Cerebellar cortex (tissue), 1 donor: Measurements from ENCODE around the gene AKAP11.
A peak's percentile ranks its signal among the peaks of the same experiment; 100 is the strongest.
"Not testable (repeated sequence)": the region's sequence is repeated elsewhere in the genome, so short reads cannot be mapped to it uniquely, and the experiment has no call there.

Experiments
- DNase-seq: peaks from one replicate; pipeline ENCODE4 v3.0.0-alpha.2; 2015; ENCODE audit warnings: low spot score

The AKAP11 gene

DNA sequence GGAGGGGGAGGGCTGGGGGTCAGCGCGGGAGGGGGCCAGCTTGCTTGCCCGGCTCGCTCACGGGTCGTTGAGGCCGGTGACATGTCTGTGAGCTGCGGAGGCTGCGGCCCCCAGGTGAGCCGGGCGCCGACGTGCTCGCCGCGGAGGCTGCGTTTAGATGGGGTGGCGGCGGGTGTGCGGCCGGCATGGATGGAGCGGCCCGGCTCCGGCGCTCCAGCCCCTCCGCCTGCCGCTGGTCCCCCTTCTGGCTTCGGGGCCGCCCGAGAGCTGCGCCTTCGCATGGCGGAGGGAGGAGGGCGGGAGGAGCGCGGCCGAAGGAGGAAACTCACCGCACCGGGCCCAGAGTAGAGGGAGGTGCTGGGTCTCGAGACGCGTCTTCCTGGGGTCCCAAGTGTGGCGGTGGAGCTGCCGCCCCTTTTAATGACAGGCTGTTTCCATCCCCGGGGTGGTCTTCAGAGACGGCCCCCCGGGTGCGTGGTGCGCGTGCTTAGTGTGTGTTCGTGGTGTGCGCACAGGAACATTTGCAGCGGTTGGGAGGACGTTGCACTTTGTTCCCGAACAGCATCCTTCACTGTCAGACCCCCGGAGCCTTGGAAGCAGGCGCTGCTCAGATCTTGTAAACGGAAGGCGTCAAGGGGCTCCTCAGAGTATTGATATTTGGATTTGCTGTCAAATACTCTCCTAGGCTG is at the start of gene AKAP11:
TSS of gene AKAP11 (plus strand) at position 38 of the 689 bp plus-strand sequence. CDS start 14,197 bp downstream, outside the sequence.
- DNase-seq: peak; percentile 41

- DNase-seq: no peak
These were observed 48.3 kb upstream of the AKAP11 start for GRCh38 chr13:42223681-42224080.

- DNase-seq: no peak
These were observed 46.9 kb upstream of the AKAP11 start for GRCh38 chr13:42225051-42225450.

DNA sequence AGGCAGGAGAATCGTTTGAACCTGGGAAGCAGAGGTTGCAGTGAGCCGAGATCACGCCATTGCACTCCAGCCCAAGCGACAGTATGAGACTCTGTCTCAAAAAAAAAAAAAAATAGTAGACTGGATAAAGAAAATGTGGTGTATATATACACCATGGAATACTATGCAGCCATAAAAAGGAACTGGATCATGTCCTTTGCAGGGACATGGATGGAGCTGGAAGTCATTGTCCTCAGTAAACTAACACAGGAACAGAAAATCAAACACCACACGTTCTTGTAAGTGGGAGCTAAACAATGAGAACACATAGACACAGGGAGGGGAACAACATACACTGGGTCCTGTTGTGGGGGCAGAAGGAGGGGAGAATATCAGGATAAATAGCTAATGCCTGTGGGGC is 45.2 kb upstream of the AKAP11 start:
- not testable (repeated sequence) for DNase-seq

DNA sequence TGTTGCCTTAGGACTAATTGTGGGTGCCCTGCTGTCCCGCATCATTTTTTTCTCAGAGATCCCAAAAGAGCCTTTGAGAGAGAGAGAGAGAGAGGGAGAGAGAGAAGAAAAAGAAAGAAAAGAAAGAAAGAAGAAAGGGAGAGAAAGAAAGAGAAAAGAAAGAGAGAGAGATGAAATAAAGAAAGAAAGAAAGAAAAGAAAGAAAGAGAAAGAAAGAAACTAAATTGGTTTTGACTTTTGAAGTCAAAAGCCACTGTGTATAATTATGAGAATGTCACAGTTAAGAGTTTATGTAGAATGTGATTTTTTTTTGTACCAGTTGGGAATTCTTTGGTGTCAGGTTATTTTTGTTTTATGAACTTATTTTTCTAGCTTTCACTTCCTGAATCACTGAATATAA is 43.4 kb upstream of the AKAP11 start:
- no peak for DNase-seq

GRCh38 chr13:42229287-42229686 is 42.7 kb upstream of the AKAP11 start:
- DNase-seq: no peak

- DNase-seq: no peak
These were observed 39.3 kb upstream of the AKAP11 start for GRCh38 chr13:42232671-42233070.

DNA sequence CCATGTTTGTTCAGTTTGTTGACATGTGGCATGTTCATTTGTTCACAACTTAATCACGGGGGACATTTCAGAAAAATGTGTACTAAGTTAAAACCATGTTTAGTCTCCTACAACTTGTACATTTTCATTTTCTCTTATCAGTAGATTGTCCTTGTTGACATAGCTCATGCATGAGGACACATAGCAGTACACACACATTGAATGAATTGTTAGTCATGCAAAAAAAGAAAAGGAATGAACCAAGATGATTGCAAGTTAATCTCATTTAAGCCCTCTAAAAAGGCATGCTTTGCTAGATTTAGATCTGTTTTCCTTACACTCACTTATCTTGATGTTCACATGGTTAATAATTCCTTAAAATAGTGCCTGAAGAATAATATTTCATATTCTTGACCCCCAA is 38.2 kb upstream of the AKAP11 start:
- no peak for DNase-seq

DNA sequence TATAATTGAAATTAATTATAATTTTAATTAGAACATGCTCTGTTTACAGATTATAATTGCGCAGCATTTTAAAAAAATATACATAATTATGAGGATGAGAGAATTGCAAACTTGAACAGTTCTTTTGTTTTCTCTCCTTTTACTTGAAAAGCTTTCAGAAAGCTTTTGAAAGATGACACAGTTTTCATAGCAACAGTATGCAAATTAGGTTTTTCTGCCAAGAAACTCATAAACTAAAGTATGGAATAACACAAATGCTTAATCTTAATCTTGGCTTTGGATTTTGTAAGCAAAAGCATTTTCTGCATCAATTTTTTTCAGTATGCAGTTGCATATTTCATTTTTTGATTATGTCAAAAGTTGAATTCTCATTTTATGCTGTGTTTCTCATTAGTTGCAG is 32.8 kb upstream of the AKAP11 start:
- no peak for DNase-seq

- no peak for DNase-seq
These were observed 32.3 kb upstream of the AKAP11 start for GRCh38 chr13:42239644-42240043.

DNA sequence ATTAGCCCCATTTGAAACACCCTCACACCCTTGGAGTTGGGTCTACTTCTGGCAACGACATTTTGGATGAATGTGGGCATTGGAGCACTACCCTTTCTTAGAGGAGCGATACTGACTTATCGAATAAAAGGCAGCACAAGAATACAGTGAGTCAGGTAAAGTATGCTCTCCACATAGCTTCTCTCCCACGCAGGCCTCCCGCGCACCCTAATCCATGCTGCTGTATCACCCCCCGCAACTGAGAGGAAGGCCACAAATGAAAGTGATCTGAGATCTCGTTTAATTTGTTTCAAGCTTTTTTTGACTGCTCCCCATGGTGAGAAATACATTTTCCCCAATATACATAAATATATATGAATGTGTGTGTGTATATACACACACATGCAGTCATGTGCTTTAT is 25.4 kb upstream of the AKAP11 start:
- no peak for DNase-seq

GRCh38 chr13:42247883-42248282 is 24.1 kb upstream of the AKAP11 start:
- no peak for DNase-seq

- DNase-seq: no peak
These were observed 16.1 kb upstream of the AKAP11 start for GRCh38 chr13:42255886-42256285.

- no peak for DNase-seq
These were observed 13.2 kb upstream of the AKAP11 start for GRCh38 chr13:42258747-42259146.

DNA sequence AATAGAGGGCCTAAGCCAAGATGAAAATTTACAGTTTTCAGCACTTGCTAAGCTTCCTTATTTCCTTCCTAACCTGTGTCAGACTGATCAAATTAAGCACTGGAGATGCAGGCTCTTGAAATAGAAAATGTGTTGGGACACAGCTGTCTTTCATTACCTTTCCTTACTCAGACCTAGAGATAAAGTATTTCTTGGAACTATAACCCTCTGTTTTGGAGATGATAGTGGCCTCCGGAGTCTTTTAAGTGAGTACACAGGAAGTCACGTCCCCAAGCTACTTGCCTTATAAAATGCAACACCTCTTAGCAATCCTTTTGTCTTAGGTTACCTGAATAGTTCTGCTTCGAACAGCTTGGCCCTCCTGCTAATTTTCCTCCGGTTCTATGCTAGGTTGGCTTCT is 12.4 kb upstream of the AKAP11 start:
- DNase-seq: no peak

DNA sequence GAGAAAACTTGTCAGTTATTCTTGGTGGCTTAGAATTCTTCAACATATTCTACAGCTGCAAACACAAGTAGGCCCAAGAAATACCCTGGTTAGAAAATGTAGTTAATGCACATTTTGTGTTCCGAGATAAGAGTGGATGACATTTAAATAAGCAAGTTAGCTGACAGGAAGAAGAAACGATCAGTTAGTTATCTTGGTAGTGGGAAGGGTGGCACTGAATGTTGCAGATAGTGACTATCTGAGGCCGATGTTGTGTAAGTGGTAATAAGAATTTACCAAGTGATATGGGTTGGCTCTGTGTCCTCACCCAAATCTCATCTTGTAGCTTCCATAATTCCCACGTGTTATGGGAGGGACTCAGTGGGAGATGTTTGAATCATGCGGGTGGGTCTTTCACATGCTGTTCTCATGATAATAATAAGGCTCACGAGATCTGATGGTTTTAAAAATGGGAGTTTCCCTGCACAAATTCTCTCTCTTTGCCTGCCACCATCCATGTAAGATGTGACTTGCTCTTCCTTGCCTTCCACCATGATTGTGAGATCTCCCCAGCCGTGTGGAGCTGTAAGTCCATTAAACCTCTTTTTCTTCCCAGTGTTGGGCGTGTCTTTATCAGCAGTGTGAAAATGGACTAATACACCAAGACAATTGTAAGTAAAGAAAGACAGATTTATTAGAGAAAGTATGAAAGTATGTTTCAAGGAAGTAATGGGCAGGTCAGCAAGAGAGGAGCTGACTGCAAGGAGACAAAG is 10.9 kb upstream of the AKAP11 start:
- DNase-seq: no peak

DNA sequence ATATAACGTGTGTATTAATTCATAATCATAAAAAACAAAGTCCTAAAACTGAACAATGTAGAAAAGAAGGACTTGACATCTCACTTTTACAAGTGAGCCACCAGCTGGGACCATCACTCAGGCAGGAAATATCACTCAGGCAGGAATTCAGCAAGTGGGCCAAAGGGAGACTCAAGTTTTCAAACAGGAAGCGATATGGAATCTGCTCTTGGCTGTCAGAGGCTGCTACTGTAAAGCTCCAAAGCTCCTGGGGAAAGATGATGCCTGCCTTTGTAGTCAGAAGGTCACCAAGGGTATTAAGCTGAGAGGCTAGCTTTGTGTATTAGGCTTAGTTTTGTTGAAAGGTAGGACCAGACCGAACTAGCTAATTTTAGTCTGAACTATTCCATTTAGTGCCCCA is 5.5 kb upstream of the AKAP11 start:
- no peak for DNase-seq

DNA sequence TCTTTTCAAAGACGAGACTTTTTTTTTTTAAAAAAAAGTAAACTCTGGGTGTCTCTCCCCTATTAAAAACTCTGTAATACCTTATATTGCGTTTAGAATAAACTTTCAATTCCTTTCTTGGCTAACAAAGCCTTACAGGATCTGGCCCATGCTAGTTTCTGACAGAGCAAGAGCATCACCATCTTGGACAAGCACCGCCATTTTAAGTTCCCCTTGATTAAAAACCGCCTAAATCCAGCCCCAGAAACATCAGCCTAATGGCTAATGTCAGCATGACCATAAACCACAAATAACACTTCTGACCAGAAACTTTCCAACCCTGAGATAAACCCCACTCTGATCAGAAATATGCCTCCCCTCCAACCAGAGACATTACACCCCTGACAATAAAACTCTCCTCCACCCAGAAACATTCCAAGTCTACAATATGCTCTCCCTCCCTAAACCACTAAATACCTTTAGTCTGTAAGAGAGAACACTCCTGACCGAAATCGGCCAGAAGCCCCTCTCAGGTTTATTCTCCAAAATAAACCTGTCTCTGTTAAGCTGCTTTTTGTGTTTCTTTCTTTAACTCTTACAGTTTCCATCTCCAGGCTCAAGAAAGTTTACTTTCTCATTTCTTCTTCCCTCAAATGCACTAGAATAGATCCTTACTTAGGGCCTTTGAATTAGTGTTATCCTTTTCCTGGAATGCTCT is 1.6 kb upstream of the AKAP11 start:
- DNase-seq: no peak

DNA sequence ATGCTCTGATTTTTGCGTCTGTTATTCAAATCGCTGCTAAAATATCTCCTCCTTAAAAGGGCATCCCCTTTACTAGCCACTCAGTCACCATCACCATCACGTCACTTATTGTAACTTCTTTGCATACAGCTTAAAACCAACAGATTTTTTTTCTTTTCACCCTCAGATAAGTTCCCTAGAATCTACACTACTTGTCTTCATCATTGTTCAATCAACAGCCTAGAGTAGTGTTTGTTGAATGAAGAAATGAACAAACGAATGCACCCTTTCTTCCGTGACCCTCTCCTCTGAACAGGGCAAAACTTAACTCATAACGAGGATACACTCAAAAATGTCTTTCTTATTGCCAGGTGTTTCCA is 1.1 kb upstream of the AKAP11 start:
- DNase-seq: no peak

DNA sequence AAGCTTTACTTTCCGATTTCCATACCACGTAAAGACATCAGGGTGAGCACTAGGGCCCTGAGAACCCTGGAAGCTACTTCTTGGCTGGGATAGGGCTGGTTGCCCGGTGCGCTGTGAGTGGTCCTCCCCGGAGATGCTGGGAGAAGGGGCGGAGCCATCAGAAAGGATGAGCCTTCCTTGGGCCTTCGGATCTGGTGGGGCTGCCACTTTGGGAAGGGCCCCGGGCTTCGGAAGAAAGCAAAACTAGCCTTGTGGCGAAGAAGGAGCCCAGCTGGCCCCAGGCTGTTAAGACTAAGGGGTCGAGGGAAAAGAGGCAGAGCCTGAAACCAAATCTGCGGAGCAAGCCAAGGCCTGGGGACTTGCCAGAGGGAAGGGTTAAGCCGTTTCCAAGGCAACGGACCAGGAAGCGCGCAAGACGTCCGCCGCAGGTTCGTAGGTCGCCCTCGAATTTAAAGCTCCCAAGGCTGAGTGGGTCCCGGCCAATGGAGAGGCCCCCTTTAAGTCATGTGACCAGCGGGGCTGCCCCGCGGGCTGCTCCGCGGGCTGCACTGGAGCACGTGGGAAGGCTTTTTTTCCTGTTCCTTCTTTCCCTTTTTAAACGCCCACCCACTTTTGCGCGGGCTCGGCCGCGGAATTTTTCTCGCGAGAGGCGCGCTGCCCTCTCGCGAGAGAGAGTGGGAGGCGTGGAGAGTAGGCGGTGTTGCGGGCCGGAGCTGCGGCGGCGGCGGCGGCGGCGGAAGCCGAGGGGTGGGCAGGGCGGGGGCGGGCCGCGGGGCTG is 426 bp upstream of the AKAP11 start:
- peak; percentile 99 for DNase-seq

- peak; percentile 18 for DNase-seq
These were observed 838 bp downstream of the AKAP11 start for GRCh38 chr13:42272804-42273175.

GRCh38 chr13:42274386-42275097 is 2.6 kb downstream of the AKAP11 start:
- no peak for DNase-seq
